WTC11 (cell line): ENCODE measurements around the gene KCNE4. TPM values are rescaled to one million over a fixed set of nuclear protein-coding genes. Genes with fewer than 3 reads are reported as not detected.

ENCODE experiments used
- ATAC-seq: fragments of 200-7000 bp; cut with Tn5 transposase; 2 replicates; pipeline ENCODE4 v1.10.0; 2021; ENCODE audit warnings: mild to moderate bottlenecking, moderate library complexity
- CTCF ChIA-PET: fragments of 300-600 bp; sonication (Branson Sonifier 250); formaldehyde crosslinking; loops from one replicate; lab custom pipeline; 2021; ENCODE audit warnings: antibody characterized with exemption; lab: Charles Lee
- POLR2A ChIA-PET: fragments of 350-600 bp; sonication (Branson Sonifier 250); formaldehyde crosslinking; loops from one replicate; lab custom pipeline; 2021; ENCODE audit warnings: antibody characterized with exemption; lab: Charles Lee
- DNase-seq: peaks from one replicate; pipeline ENCODE4 v3.0.0; 2021; ENCODE audit warnings: low spot score
- H3K27ac Mint-ChIP-seq: 2 replicates; pipeline ENCODE4 v1.8.0; 2021; ENCODE audit warnings: mixed read lengths
- H3K27me3 Mint-ChIP-seq: 2 replicates; pipeline ENCODE4 v1.8.0; 2021; ENCODE audit warnings: low read depth, mild to moderate bottlenecking, moderate library complexity, mixed read lengths
- H3K36me3 Mint-ChIP-seq: 2 replicates; pipeline ENCODE4 v1.8.0; 2021; ENCODE audit warnings: mixed read lengths
- H3K4me1 Mint-ChIP-seq: 2 replicates; pipeline ENCODE4 v1.8.0; 2022; ENCODE audit warnings: mixed read lengths
- H3K4me3 Mint-ChIP-seq: 2 replicates; pipeline ENCODE4 v1.8.0; 2021; ENCODE audit warnings: mild to moderate bottlenecking, moderate library complexity, mixed read lengths
- H3K9me3 Mint-ChIP-seq: 2 replicates; pipeline ENCODE4 v1.8.0; 2021; ENCODE audit warnings: mixed read lengths
- CBFB ChIP-seq: sonication (generic); formaldehyde crosslinking; IDR thresholded peaks from 2 replicates; pipeline ENCODE4 v1.8.1; 2022; ENCODE audit warnings: mild to moderate bottlenecking, low read depth, missing genetic modification reagents
- GTF2I ChIP-seq: fragments of 250-450 bp; sonication (Bioruptor Pico); conservative IDR thresholded peaks from 2 replicates; pipeline ENCODE4 v1.4.0; 2021; ENCODE audit warnings: mild to moderate bottlenecking
- HMGA2 ChIP-seq: fragments of 250-450 bp; sonication (Bioruptor Pico); IDR thresholded peaks from 2 replicates; pipeline ENCODE4 v1.4.0; 2021; ENCODE audit warnings: mild to moderate bottlenecking, moderate library complexity
- IRF2 ChIP-seq: sonication (generic); formaldehyde crosslinking; IDR thresholded peaks from 2 replicates; pipeline ENCODE4 v1.8.0; 2022; ENCODE audit warnings: low read depth, missing genetic modification reagents, borderline replicate concordance
- JAZF1 ChIP-seq: fragments of 250-450 bp; sonication (Bioruptor Pico); IDR thresholded peaks from 2 replicates; pipeline ENCODE4 v1.9.0; 2021; ENCODE audit warnings: moderate library complexity, mild to moderate bottlenecking, inconsistent platforms
- PRRX2 ChIP-seq: fragments of 250-450 bp; sonication (Bioruptor Pico); IDR thresholded peaks from 2 replicates; pipeline ENCODE4 v1.8.0; 2021; ENCODE audit warnings: mild to moderate bottlenecking
- RELA ChIP-seq: sonication (generic); formaldehyde crosslinking; IDR thresholded peaks from 2 replicates; pipeline ENCODE4 v1.8.1; 2022; ENCODE audit warnings: missing genetic modification reagents, mild to moderate bottlenecking, borderline replicate concordance
- RORB ChIP-seq: fragments of 250-450 bp; sonication (Bioruptor Pico); IDR thresholded peaks from 2 replicates; pipeline ENCODE4 v1.9.0; 2021; ENCODE audit warnings: mild to moderate bottlenecking
- SMAD3 ChIP-seq: sonication (generic); formaldehyde crosslinking; IDR thresholded peaks from 2 replicates; pipeline ENCODE4 v1.8.0; 2022; ENCODE audit warnings: missing genetic modification reagents, mild to moderate bottlenecking, borderline replicate concordance
- SMAD4 ChIP-seq: sonication (generic); formaldehyde crosslinking; IDR thresholded peaks from 2 replicates; pipeline ENCODE4 v1.8.0; 2022; ENCODE audit warnings: mild to moderate bottlenecking, missing genetic modification reagents
- TCF7 ChIP-seq: sonication (generic); formaldehyde crosslinking; IDR thresholded peaks from 2 replicates; pipeline ENCODE4 v1.8.0; 2022; ENCODE audit warnings: mild to moderate bottlenecking, low read depth, missing genetic modification reagents, moderate library complexity
- TEAD4 ChIP-seq: sonication (generic); formaldehyde crosslinking; IDR thresholded peaks from 2 replicates; pipeline ENCODE4 v1.8.0; 2022; ENCODE audit warnings: mild to moderate bottlenecking, missing genetic modification reagents
- ZNF232 ChIP-seq: sonication (generic); formaldehyde crosslinking; IDR thresholded peaks from 2 replicates; pipeline ENCODE4 v1.8.0; 2022; ENCODE audit warnings: mild to moderate bottlenecking, missing genetic modification reagents
- total RNA-seq: library from RNA; stranded (reverse); gene quantifications from 3 replicates; pipeline ENCODE4 v1.2.3, GENCODE V29; 2021
- TF ChIP-seq, protein P1 (sequence below): fragments of 250-450 bp; sonication (Bioruptor Pico); IDR thresholded peaks from 2 replicates; pipeline ENCODE4 v1.9.0; 2021; ENCODE audit warnings: mild to moderate bottlenecking, borderline replicate concordance
- TF ChIP-seq, protein P2 (sequence below): fragments of 250-450 bp; sonication (Bioruptor Pico); IDR thresholded peaks from 2 replicates; pipeline ENCODE4 v1.9.0; 2021; ENCODE audit warnings: mild to moderate bottlenecking
- TF ChIP-seq, protein P3 (sequence below): sonication (generic); formaldehyde crosslinking; IDR thresholded peaks from 2 replicates; pipeline ENCODE4 v1.8.1; 2022; ENCODE audit warnings: missing genetic modification reagents, borderline replicate concordance
- TF ChIP-seq, protein P4 (sequence below): sonication (generic); formaldehyde crosslinking; IDR thresholded peaks from 2 replicates; pipeline ENCODE4 v1.8.1; 2023; ENCODE audit warnings: mild to moderate bottlenecking, moderate library complexity, missing genetic modification reagents
- TF ChIP-seq, protein P5 (sequence below): sonication (generic); formaldehyde crosslinking; IDR thresholded peaks from 2 replicates; pipeline ENCODE4 v1.8.0; 2023; ENCODE audit warnings: missing genetic modification reagents, mild to moderate bottlenecking, borderline replicate concordance
- TF ChIP-seq, protein P6 (sequence below): sonication (generic); formaldehyde crosslinking; IDR thresholded peaks from 2 replicates; pipeline ENCODE4 v1.8.1; 2022; ENCODE audit warnings: low read depth, missing genetic modification reagents, borderline replicate concordance
- TF ChIP-seq, protein P7 (sequence below): sonication (generic); formaldehyde crosslinking; IDR thresholded peaks from 2 replicates; pipeline ENCODE4 v1.8.0; 2022; ENCODE audit warnings: mild to moderate bottlenecking, missing genetic modification reagents

The KCNE4 gene
- total RNA-seq, 1 experiment from 2014 or later, result 0.04 TPM

DNA sequence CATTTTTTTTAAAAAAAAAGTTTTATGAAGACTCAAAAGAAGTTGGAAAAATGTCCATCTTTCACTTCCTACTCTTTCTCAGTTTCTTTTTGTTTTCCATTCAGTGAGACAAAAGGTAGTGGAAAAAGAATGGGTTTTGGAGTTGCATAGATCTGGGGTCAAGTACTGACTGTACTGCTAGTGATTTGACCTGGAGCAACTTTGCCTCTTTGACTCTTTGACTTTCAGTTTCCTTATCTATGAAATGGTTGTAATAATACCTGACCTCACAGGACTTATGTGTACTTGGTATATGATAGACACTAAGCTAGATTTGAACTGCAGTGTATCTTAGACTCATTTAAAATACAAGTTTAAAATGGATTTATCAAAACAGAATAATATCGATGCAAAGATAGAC, 3.5 kb upstream of the KCNE4 start:
- TF ChIP-seq, protein P1, sequence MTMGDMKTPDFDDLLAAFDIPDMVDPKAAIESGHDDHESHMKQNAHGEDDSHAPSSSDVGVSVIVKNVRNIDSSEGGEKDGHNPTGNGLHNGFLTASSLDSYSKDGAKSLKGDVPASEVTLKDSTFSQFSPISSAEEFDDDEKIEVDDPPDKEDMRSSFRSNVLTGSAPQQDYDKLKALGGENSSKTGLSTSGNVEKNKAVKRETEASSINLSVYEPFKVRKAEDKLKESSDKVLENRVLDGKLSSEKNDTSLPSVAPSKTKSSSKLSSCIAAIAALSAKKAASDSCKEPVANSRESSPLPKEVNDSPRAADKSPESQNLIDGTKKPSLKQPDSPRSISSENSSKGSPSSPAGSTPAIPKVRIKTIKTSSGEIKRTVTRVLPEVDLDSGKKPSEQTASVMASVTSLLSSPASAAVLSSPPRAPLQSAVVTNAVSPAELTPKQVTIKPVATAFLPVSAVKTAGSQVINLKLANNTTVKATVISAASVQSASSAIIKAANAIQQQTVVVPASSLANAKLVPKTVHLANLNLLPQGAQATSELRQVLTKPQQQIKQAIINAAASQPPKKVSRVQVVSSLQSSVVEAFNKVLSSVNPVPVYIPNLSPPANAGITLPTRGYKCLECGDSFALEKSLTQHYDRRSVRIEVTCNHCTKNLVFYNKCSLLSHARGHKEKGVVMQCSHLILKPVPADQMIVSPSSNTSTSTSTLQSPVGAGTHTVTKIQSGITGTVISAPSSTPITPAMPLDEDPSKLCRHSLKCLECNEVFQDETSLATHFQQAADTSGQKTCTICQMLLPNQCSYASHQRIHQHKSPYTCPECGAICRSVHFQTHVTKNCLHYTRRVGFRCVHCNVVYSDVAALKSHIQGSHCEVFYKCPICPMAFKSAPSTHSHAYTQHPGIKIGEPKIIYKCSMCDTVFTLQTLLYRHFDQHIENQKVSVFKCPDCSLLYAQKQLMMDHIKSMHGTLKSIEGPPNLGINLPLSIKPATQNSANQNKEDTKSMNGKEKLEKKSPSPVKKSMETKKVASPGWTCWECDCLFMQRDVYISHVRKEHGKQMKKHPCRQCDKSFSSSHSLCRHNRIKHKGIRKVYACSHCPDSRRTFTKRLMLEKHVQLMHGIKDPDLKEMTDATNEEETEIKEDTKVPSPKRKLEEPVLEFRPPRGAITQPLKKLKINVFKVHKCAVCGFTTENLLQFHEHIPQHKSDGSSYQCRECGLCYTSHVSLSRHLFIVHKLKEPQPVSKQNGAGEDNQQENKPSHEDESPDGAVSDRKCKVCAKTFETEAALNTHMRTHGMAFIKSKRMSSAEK (CRISPR knock-in tag), result no peak
- TF ChIP-seq HMGA2 (CRISPR knock-in tag) (no peak), RORB (CRISPR knock-in tag) (no peak), JAZF1 (CRISPR knock-in tag) (no peak), SMAD3 (CRISPR knock-in tag) (no peak), ZNF232 (CRISPR knock-in tag) (no peak), GTF2I (no peak), IRF2 (CRISPR knock-in tag) (no peak), TCF7 (CRISPR knock-in tag) (no peak), RELA (CRISPR knock-in tag) (no peak)
- TF ChIP-seq, protein P2, sequence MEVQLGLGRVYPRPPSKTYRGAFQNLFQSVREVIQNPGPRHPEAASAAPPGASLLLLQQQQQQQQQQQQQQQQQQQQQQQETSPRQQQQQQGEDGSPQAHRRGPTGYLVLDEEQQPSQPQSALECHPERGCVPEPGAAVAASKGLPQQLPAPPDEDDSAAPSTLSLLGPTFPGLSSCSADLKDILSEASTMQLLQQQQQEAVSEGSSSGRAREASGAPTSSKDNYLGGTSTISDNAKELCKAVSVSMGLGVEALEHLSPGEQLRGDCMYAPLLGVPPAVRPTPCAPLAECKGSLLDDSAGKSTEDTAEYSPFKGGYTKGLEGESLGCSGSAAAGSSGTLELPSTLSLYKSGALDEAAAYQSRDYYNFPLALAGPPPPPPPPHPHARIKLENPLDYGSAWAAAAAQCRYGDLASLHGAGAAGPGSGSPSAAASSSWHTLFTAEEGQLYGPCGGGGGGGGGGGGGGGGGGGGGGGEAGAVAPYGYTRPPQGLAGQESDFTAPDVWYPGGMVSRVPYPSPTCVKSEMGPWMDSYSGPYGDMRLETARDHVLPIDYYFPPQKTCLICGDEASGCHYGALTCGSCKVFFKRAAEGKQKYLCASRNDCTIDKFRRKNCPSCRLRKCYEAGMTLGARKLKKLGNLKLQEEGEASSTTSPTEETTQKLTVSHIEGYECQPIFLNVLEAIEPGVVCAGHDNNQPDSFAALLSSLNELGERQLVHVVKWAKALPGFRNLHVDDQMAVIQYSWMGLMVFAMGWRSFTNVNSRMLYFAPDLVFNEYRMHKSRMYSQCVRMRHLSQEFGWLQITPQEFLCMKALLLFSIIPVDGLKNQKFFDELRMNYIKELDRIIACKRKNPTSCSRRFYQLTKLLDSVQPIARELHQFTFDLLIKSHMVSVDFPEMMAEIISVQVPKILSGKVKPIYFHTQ (CRISPR knock-in tag), result no peak
- TF ChIP-seq, protein P3, sequence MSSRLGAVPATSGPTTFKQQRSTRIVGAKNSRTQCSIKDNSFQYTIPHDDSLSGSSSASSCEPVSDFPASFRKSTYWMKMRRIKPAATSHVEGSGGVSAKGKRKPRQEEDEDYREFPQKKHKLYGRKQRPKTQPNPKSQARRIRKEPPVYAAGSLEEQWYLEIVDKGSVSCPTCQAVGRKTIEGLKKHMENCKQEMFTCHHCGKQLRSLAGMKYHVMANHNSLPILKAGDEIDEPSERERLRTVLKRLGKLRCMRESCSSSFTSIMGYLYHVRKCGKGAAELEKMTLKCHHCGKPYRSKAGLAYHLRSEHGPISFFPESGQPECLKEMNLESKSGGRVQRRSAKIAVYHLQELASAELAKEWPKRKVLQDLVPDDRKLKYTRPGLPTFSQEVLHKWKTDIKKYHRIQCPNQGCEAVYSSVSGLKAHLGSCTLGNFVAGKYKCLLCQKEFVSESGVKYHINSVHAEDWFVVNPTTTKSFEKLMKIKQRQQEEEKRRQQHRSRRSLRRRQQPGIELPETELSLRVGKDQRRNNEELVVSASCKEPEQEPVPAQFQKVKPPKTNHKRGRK (CRISPR knock-in tag), result no peak
- TF ChIP-seq, protein P4, sequence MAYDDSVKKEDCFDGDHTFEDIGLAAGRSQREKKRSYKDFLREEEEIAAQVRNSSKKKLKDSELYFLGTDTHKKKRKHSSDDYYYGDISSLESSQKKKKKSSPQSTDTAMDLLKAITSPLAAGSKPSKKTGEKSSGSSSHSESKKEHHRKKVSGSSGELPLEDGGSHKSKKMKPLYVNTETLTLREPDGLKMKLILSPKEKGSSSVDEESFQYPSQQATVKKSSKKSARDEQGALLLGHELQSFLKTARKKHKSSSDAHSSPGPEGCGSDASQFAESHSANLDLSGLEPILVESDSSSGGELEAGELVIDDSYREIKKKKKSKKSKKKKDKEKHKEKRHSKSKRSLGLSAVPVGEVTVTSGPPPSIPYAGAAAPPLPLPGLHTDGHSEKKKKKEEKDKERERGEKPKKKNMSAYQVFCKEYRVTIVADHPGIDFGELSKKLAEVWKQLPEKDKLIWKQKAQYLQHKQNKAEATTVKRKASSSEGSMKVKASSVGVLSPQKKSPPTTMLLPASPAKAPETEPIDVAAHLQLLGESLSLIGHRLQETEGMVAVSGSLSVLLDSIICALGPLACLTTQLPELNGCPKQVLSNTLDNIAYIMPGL, result no peak

DNA sequence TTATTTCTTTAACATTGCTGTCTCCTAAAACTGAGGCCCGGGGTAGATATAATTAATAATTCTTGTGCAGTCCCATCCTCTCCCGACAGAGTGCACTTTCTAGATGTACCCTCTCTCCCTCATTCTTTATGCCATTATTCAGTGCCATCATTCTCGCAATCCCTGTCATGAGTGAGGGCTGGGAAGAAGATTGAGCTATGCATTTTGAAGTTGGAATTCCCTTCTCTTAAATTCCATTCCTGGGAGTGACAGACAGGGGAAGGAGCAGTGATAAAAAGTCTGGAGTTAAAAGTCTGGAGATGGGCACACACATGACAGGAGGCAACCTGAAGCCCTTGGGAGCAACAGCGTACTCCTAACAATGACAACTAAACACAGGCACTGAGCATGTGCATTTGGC, 2.6 kb upstream of the KCNE4 start:
- CTCF ChIA-PET, result no interaction called here
- Mint-ChIP-seq H3K27ac (no peak overlapping the region), H3K4me3 (no peak overlapping the region), H3K9me3 (no peaks in the 10 kb centered on the region), H3K4me1 (peaks cover 46% of the 10 kb centered on the region), H3K27me3 (peaks cover 9% of the 10 kb centered on the region), H3K36me3 (no peaks in the 10 kb centered on the region)
- no peak for DNase-seq
- ATAC-seq, result no peak
- POLR2A ChIA-PET, result no interaction called here
- TF ChIP-seq, protein P5, sequence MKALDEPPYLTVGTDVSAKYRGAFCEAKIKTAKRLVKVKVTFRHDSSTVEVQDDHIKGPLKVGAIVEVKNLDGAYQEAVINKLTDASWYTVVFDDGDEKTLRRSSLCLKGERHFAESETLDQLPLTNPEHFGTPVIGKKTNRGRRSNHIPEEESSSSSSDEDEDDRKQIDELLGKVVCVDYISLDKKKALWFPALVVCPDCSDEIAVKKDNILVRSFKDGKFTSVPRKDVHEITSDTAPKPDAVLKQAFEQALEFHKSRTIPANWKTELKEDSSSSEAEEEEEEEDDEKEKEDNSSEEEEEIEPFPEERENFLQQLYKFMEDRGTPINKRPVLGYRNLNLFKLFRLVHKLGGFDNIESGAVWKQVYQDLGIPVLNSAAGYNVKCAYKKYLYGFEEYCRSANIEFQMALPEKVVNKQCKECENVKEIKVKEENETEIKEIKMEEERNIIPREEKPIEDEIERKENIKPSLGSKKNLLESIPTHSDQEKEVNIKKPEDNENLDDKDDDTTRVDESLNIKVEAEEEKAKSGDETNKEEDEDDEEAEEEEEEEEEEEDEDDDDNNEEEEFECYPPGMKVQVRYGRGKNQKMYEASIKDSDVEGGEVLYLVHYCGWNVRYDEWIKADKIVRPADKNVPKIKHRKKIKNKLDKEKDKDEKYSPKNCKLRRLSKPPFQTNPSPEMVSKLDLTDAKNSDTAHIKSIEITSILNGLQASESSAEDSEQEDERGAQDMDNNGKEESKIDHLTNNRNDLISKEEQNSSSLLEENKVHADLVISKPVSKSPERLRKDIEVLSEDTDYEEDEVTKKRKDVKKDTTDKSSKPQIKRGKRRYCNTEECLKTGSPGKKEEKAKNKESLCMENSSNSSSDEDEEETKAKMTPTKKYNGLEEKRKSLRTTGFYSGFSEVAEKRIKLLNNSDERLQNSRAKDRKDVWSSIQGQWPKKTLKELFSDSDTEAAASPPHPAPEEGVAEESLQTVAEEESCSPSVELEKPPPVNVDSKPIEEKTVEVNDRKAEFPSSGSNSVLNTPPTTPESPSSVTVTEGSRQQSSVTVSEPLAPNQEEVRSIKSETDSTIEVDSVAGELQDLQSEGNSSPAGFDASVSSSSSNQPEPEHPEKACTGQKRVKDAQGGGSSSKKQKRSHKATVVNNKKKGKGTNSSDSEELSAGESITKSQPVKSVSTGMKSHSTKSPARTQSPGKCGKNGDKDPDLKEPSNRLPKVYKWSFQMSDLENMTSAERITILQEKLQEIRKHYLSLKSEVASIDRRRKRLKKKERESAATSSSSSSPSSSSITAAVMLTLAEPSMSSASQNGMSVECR, result no peak
- TF ChIP-seq CBFB (CRISPR knock-in tag) (no peak), TEAD4 (no peak), SMAD4 (no peak), PRRX2 (CRISPR knock-in tag) (no peak), HMGA2 (CRISPR knock-in tag) (no peak)
- TF ChIP-seq, protein P6, sequence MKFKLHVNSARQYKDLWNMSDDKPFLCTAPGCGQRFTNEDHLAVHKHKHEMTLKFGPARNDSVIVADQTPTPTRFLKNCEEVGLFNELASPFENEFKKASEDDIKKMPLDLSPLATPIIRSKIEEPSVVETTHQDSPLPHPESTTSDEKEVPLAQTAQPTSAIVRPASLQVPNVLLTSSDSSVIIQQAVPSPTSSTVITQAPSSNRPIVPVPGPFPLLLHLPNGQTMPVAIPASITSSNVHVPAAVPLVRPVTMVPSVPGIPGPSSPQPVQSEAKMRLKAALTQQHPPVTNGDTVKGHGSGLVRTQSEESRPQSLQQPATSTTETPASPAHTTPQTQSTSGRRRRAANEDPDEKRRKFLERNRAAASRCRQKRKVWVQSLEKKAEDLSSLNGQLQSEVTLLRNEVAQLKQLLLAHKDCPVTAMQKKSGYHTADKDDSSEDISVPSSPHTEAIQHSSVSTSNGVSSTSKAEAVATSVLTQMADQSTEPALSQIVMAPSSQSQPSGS (CRISPR knock-in tag), result no peak
- TF ChIP-seq, protein P7, sequence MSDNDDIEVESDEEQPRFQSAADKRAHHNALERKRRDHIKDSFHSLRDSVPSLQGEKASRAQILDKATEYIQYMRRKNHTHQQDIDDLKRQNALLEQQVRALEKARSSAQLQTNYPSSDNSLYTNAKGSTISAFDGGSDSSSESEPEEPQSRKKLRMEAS (CRISPR knock-in tag), result no peak

More for the DNA sequence above, 3.5 kb upstream of the KCNE4 start:
- Mint-ChIP-seq H3K36me3 (no peaks in the 10 kb centered on the region), H3K4me3 (no peak overlapping the region), H3K4me1 (peaks cover 43% of the 10 kb centered on the region), H3K27ac (no peak overlapping the region), H3K27me3 (peaks cover 7% of the 10 kb centered on the region), H3K9me3 (no peaks in the 10 kb centered on the region)
- CTCF ChIA-PET, result no interaction called here
- no peak for ATAC-seq
- no peak for DNase-seq
- POLR2A ChIA-PET, result no interaction called here
